Coronary artery (tissue), 2 donors: ENCODE results near the gene ZNF37A.
"Not testable (repeated sequence)": the region's sequence is repeated elsewhere in the genome, so short reads cannot be mapped to it uniquely, and the experiment has no call there.

Experiments used
- DNase-seq: peaks from one replicate; pipeline ENCODE4 v3.0.0-alpha.2; 2017; ENCODE audit warnings: low spot score
- H3K27ac ChIP-seq, 2 donors: fragments of 200-600 bp; sonication (generic); one replicate each; pipeline ENCODE4 v1.5.1; 2016 to 2019
- H3K4me3 ChIP-seq: fragments of 200-600 bp; sonication (generic); 2 replicates; pipeline ENCODE4 v1.5.1; 2016; ENCODE audit warnings: mild to moderate bottlenecking, moderate library complexity
- CTCF ChIP-seq: fragments of 200-600 bp; sonication (generic); IDR thresholded peaks from one replicate; pipeline ENCODE4 v1.5.1; 2019; ENCODE audit warnings: antibody characterized with exemption

The ZNF37A gene

GRCh38 chr10:38072552-38072951 is 21.6 kb upstream of the ZNF37A start:
- no peak for TF ChIP-seq CTCF
- no peak overlapping the region for H3K27ac ChIP-seq
- DNase-seq, result no peak

GRCh38 chr10:38076687-38077086 is 17.4 kb upstream of the ZNF37A start:
- no peak for DNase-seq
- Histone ChIP-seq H3K27ac (no peak overlapping the region), H3K4me3 (no peak overlapping the region)
- TF ChIP-seq CTCF, result no peak

More at GRCh38 chr10:38072552-38072951, 21.6 kb upstream of the ZNF37A start:
- H3K4me3 ChIP-seq, result no peak overlapping the region

GRCh38 chr10:38093318-38093717 is 819 bp upstream of the ZNF37A start:
- Histone ChIP-seq H3K4me3 (peak overlapping the region; percentile 98), H3K27ac (peak overlapping the region in 1 of 2 donors; percentile 92)
- DNase-seq, result not testable (repeated sequence)

DNA sequence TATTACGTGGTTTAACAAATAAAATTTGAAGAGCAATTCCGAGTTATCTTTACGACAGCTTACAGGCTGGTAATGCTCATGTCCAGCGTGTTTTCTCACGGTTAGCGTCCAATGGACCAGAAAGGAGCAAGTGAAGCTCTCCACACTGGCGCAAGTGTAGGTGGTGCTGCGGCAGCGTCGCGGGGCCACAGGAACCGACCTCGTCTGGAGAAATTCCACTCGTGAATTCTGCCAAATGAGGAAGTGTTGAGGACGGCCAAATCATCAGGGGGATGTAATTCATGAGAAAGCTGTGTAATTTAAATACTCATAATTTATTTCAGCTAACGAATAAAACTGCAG is 350 bp upstream of the ZNF37A start:
- Histone ChIP-seq H3K27ac (peak overlapping the region; percentile 88 to 92), H3K4me3 (peak overlapping the region; percentile 98)
- DNase-seq, result no peak
- no peak for TF ChIP-seq CTCF

- DNase-seq, result no peak
- Histone ChIP-seq H3K27ac (peak overlapping the region; percentile 88 to 92), H3K4me3 (peak overlapping the region; percentile 98)
- TF ChIP-seq CTCF, result no peak
Observed at GRCh38 chr10:38094927-38095574, 914 bp downstream of the ZNF37A start.

DNA sequence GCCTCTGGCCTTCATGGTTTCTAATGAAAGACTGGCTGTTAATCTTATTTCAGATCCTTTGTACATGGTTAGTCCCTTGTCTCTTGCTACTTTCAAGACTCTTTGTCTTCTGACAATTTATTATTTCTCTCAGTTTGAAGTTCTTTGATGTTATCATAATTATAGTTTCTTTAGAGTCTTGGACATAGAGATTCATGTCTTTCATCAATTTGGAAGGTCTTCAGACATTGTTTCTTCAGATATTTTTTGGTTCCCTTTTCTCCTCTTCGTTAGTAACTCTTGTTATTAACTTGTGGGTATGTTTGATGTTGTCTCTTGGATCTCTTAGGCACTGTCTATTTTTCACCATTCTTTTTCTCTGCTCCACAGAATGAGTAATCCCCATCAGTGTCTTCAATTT is 8.7 kb downstream of the ZNF37A start:
- no peak overlapping the region for H3K4me3 ChIP-seq
- no peak for DNase-seq
- TF ChIP-seq CTCF, result no peak
- H3K27ac ChIP-seq, result no peak overlapping the region

DNA sequence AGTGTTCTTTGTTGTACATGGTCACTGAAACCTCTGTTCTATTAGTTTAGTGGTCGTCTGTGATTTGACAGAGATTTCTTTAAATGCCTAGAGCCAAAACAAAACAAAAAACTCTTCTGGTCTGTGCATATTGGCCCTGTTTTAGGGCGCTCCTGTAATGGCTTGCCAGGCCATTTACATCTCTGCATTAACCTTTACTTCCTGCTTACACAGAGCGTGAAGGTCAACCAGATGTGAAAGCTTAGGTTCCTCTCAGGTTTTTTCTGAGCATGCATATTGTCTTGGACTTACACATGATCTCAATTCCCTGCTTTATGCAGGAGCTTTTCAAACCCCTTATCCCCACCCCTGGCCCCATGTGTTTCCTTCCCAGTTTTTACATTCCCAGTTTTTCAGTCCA is 9.6 kb downstream of the ZNF37A start:
- TF ChIP-seq CTCF, result no peak
- Histone ChIP-seq H3K27ac (no peak overlapping the region), H3K4me3 (no peak overlapping the region)
- no peak for DNase-seq
